ENCODE data around the gene RBL2.

- TF ChIP-seq CTCF (IDR thresholded peaks at IDR 0.05): peak in 2 of 6 experiments; percentile 10 to 23
- peak; percentile 48 to 93 (median 66) for TF ChIP-seq POLR2A (IDR thresholded peaks at IDR 0.05)
- peak; percentile 78 to 93 for TF ChIP-seq POLR2AphosphoS5 (IDR thresholded peaks at IDR 0.05)
- TF ChIP-seq EP300 (IDR thresholded peaks at IDR 0.05): peak in 1 of 4 donors; percentile 67
These were observed at the start of gene RBL2 for GRCh38 chr16:53434377-53435065.

All from upper lobe of left lung (tissue), 4 donors.